Measurements from ENCODE around the gene LMOD1. TPM values are rescaled to one million over a fixed set of nuclear protein-coding genes. Genes with fewer than 3 reads are reported as not detected.

The LMOD1 gene
- total and polyA plus RNA-seq, 3 donors from 2014 or later, result 31.4 to 46.3 (median 39.4) TPM

DNA sequence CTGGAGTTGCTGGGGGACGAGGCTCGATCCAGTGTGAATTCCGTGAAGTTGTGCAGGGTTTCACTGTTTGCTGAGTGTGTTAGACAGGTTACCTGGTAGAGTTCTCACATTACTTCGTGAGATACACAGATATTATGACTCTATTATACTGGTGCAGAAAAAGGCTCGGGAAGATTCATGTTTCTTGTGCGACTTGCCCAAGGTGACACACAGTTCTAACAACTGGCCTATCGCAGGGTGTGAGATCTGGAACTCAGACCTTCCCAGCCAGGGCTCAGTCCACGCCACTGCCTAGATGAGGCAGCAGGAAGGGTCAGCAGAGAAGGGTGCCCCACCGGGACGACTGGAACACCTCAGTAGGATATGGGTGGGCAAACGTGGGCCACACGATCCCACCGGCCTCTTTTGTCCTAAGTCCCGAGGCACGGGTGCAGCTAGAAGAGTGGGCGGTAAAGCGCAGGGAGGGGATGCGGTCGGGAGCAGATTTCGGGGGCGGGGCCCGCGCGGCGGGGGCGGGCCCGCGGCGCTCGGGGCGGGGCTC is 35.8 kb upstream of the LMOD1 start:
- peaks cover 5% of the 10 kb centered on the region for H3K4me1 ChIP-seq
- H3K4me3 ChIP-seq, result peak overlapping the region; percentile 87 to 93
- TF ChIP-seq, protein P1, sequence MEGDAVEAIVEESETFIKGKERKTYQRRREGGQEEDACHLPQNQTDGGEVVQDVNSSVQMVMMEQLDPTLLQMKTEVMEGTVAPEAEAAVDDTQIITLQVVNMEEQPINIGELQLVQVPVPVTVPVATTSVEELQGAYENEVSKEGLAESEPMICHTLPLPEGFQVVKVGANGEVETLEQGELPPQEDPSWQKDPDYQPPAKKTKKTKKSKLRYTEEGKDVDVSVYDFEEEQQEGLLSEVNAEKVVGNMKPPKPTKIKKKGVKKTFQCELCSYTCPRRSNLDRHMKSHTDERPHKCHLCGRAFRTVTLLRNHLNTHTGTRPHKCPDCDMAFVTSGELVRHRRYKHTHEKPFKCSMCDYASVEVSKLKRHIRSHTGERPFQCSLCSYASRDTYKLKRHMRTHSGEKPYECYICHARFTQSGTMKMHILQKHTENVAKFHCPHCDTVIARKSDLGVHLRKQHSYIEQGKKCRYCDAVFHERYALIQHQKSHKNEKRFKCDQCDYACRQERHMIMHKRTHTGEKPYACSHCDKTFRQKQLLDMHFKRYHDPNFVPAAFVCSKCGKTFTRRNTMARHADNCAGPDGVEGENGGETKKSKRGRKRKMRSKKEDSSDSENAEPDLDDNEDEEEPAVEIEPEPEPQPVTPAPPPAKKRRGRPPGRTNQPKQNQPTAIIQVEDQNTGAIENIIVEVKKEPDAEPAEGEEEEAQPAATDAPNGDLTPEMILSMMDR (IDR thresholded peaks at IDR 0.05), result no peak
- no peak for TF ChIP-seq POLR2A (IDR thresholded peaks at IDR 0.05)
- H3K27ac ChIP-seq, result peak overlapping the region in 1 of 2 donors; percentile 80
- H3K36me3 ChIP-seq (ENCODE audit: low read depth, missing control alignments), result no peaks in the 10 kb centered on the region
- intact Hi-C loops (cut with DNase I; ENCODE audit: low total_unique reads), result no loop called here
- no peaks in the 10 kb centered on the region for H3K27me3 ChIP-seq
- H3K9me3 ChIP-seq, result no peaks in the 10 kb centered on the region
- 13 to 18% methylated on average over 11 to 16 of the region's 31 CpGs for whole genome bisulfite sequencing, 2 donors
- DNase-seq, result peak; percentile 79

DNA sequence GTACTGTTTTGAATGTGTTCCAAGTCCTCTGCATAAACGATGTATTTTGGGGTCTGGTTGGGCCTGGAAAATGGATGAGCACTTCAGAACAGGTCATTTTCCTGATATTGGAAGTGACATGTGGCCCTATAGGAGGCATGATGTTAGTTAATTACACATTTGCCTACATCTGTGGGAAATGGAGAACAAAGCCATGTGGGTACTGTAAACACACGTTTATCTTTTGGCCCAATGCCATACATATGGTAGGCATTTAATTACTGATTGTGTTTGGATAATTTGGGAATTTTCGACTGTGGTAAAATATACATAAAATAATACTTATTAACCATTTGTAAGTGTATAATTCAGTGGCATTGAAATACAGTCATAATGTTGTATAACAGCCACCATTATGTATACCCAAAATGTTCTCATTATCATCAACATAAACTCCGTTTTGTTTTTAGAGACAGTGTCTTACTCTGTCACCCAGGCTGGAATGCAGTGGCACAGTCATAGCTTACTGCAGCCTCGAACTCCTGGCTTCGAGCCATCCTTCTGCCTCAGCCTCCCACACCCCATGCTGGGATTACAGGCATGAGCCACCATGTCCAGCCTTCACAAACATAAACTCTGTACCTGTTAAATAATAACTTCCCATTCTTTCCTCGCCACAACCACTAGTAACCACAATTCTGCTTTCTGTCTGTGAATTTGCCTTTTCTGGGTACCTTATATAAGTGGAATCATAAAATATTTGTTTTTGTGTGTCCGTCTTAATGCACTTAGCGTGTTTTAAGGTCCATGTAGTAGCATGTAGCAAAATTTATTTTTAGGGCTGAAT is 24.2 kb upstream of the LMOD1 start:
- Histone ChIP-seq H3K4me3 (no peak overlapping the region), H3K27ac (no peak overlapping the region), H3K27me3 (no peaks in the 10 kb centered on the region), H3K4me1 (no peaks in the 10 kb centered on the region), H3K36me3 (ENCODE audit: low read depth, missing control alignments) (no peaks in the 10 kb centered on the region), H3K9me3 (no peaks in the 10 kb centered on the region)
- intact Hi-C loops (cut with DNase I; ENCODE audit: low total_unique reads), result no loop called here
- 57 to 61% methylated on average over 9 of the region's 9 CpGs for WGBS, 2 donors
- TF ChIP-seq POLR2A (IDR thresholded peaks at IDR 0.05), result no peak
- TF ChIP-seq, protein P1 (IDR thresholded peaks at IDR 0.05), result no peak
- no peak for DNase-seq

DNA sequence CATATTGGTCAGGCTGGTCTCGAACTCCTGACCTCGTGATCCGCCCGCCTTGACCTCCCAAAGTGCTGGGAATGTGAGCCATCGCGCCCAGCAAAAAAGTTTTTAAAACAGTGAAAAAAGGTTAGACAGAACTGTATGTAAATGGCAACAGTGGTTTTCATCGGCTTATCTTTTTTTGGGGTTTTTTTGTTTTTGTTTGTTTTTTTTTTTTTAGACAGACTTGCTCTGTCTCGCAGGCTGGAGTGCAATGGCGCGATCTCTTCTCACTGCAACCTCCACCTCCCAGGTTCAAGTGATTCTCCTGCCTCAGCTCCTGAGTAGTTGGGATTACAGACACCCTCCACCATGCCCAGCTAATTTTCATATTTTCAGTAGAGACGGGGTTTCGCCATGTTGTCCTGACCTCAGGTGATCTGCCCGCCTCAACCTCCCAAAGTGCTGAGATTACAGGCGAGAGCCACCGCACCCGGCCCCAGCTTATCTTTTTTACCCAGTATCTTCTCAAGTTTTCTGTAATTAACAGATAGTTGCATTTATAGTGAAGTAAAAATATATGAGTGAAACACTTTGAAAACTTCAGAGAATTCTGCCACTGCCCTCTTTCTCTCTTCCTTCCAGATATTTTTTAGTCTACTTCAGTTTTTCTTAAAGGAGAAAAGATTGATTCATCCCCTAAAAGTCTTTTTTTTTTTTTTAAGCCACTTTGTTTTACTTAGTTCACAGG is 22.0 kb upstream of the LMOD1 start:
- H3K36me3 ChIP-seq (ENCODE audit: low read depth, missing control alignments), result no peaks in the 10 kb centered on the region
- intact Hi-C loops (cut with DNase I; ENCODE audit: low total_unique reads), result no loop called here

DNA sequence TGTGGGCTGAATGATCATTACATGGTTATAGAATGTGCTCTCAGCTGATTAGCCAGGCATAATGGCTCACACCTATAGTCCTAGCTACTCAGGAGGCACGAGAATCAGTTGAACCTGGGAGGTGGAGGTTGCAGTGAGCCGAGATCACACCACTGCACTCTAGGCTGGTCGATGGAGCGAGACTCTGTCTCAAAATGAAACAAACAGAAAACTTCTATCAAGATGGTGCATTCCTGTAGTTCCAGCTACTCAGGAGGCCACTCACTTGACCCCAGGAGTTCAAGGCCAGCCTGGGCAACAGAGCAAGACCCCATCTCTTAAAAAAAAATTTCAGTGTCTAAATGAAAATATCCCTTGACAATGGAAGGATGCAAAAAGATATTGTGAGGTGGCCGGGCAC is 19.8 kb upstream of the LMOD1 start:
- DNase-seq, result no peak
- WGBS, 2 donors, result 69 to 80% methylated on average over 5 of the region's 5 CpGs

More for the DNA sequence above, 22.0 kb upstream of the LMOD1 start:
- DNase-seq, result no peak
- H3K27ac ChIP-seq, result no peak overlapping the region
- H3K4me1 ChIP-seq, result no peaks in the 10 kb centered on the region
- H3K4me3 ChIP-seq, result no peak overlapping the region
- 82 to 88% methylated on average over 16 of the region's 16 CpGs for WGBS, 2 donors
- TF ChIP-seq POLR2A (IDR thresholded peaks at IDR 0.05), result no peak
- TF ChIP-seq, protein P1 (IDR thresholded peaks at IDR 0.05), result no peak
- no peaks in the 10 kb centered on the region for H3K9me3 ChIP-seq
- H3K27me3 ChIP-seq, result no peaks in the 10 kb centered on the region

More for the DNA sequence above, 19.8 kb upstream of the LMOD1 start:
- Histone ChIP-seq H3K4me3 (no peak overlapping the region), H3K9me3 (no peaks in the 10 kb centered on the region), H3K36me3 (ENCODE audit: low read depth, missing control alignments) (no peaks in the 10 kb centered on the region), H3K27ac (no peak overlapping the region), H3K27me3 (no peaks in the 10 kb centered on the region), H3K4me1 (no peaks in the 10 kb centered on the region)
- intact Hi-C loops (cut with DNase I; ENCODE audit: low total_unique reads), result no loop called here
- TF ChIP-seq, protein P1 (IDR thresholded peaks at IDR 0.05), result no peak
- no peak for TF ChIP-seq POLR2A (IDR thresholded peaks at IDR 0.05)
